ENCODE measurements around the gene SHH.

Gene SHH

GRCh38 chr7:155811895-155812761, at the start of gene SHH:
Gene SHH, minus strand, starts transcription at chr7:155812463. Its CDS starts 341 bp downstream, at chr7:155812122.
- DNase-seq (ENCODE audit: low read depth, low spot score): no peak

- DNase-seq (ENCODE audit: low read depth, low spot score): no peak
Observed at GRCh38 chr7:155861480-155861868, 49.2 kb upstream of the SHH start.

- no peak for DNase-seq (ENCODE audit: low read depth, low spot score)
Observed at GRCh38 chr7:155860840-155861479, 48.7 kb upstream of the SHH start.

- no peak for DNase-seq (ENCODE audit: low read depth, low spot score)
Observed at GRCh38 chr7:155860461-155860839, 48.2 kb upstream of the SHH start.

GRCh38 chr7:155858521-155859061, 46.3 kb upstream of the SHH start:
- no peak for DNase-seq (ENCODE audit: low read depth, low spot score)

GRCh38 chr7:155857141-155857540, 44.9 kb upstream of the SHH start:
- DNase-seq (ENCODE audit: low read depth, low spot score): no peak

GRCh38 chr7:155856656-155857055, 44.4 kb upstream of the SHH start:
- DNase-seq (ENCODE audit: low read depth, low spot score): no peak

GRCh38 chr7:155852426-155853301, 40.4 kb upstream of the SHH start:
- no peak for DNase-seq (ENCODE audit: low read depth, low spot score)

GRCh38 chr7:155851892-155852291, 39.6 kb upstream of the SHH start:
- no peak for DNase-seq (ENCODE audit: low read depth, low spot score)

GRCh38 chr7:155850766-155851678, 38.8 kb upstream of the SHH start:
- no peak for DNase-seq (ENCODE audit: low read depth, low spot score)

- no peak for DNase-seq (ENCODE audit: low read depth, low spot score)
Observed at GRCh38 chr7:155850001-155850436, 37.8 kb upstream of the SHH start.

GRCh38 chr7:155848691-155849669, 36.7 kb upstream of the SHH start:
- DNase-seq (ENCODE audit: low read depth, low spot score): no peak

- no peak for DNase-seq (ENCODE audit: low read depth, low spot score)
Observed at GRCh38 chr7:155847821-155848435, 35.7 kb upstream of the SHH start.

- DNase-seq (ENCODE audit: low read depth, low spot score): no peak
Observed at GRCh38 chr7:155846936-155847335, 34.7 kb upstream of the SHH start.

GRCh38 chr7:155846156-155846555, 33.9 kb upstream of the SHH start:
- DNase-seq (ENCODE audit: low read depth, low spot score): no peak

GRCh38 chr7:155845226-155845625, 33.0 kb upstream of the SHH start:
- DNase-seq (ENCODE audit: low read depth, low spot score): no peak

- DNase-seq (ENCODE audit: low read depth, low spot score): no peak
Observed at GRCh38 chr7:155844526-155844925, 32.3 kb upstream of the SHH start.

GRCh38 chr7:155844019-155844453, 31.8 kb upstream of the SHH start:
- no peak for DNase-seq (ENCODE audit: low read depth, low spot score)

- DNase-seq (ENCODE audit: low read depth, low spot score): no peak
Observed at GRCh38 chr7:155843426-155844018, 31.3 kb upstream of the SHH start.
